HepG2 (cell line): Measurements from ENCODE around the gene OR2B2. TPM values are rescaled to one million over a fixed set of nuclear protein-coding genes. Genes with fewer than 3 reads are reported as not detected.
A peak's percentile ranks its signal among the peaks of the same experiment; 100 is the strongest.

ENCODE experiments used
- CENPX ChIP-seq: sonication (generic); formaldehyde crosslinking; IDR thresholded peaks from 2 replicates; pipeline ENCODE4 v1.9.0; 2021; ENCODE audit warnings: mild to moderate bottlenecking, missing genetic modification reagents, moderate library complexity
- DNMT1 ChIP-seq: sonication (generic); formaldehyde crosslinking; IDR thresholded peaks from 2 replicates; pipeline ENCODE4 v1.5.1; 2020; ENCODE audit warnings: mild to moderate bottlenecking, missing genetic modification reagents
- EEA1 ChIP-seq: sonication (generic); formaldehyde crosslinking; IDR thresholded peaks from 2 replicates; pipeline ENCODE4 v1.5.1; 2020; ENCODE audit warnings: mild to moderate bottlenecking, missing genetic modification reagents, borderline replicate concordance
- GFI1 ChIP-seq: sonication (generic); formaldehyde crosslinking; IDR thresholded peaks from 2 replicates; pipeline ENCODE4 v1.5.0; 2020; ENCODE audit warnings: missing genetic modification reagents, mild to moderate bottlenecking, borderline replicate concordance
- RNF2 ChIP-seq: fragments of 450-650 bp; conservative IDR thresholded peaks from 2 replicates; pipeline ENCODE4 v1.6.1; 2016; ENCODE audit warnings: low read depth
- ZNF619 ChIP-seq: sonication (generic); formaldehyde crosslinking; IDR thresholded peaks from 2 replicates; pipeline ENCODE4 v1.4.0; 2020; ENCODE audit warnings: mild to moderate bottlenecking, missing genetic modification reagents
- polyA plus RNA-seq, 8 experiments: library from polyadenylated mRNA; depleted of rRNA in 3 of 8; stranded (reverse) in 7 of 8; unstranded in 1 of 8; fragments of >200 nt; fragmentation: Illumina TruSeq in 4 of 8; extraction: Trizol in 4 of 8; gene quantifications; 2 replicates each; pipeline versions ENCODE4 v1.2.1 to v1.2.3, GENCODE V29; 2011 to 2016; ENCODE audit warnings: low read depth in 4 of 8, missing spikeins in 1 of 8, mixed read lengths in 1 of 8; ENCODE audit not compliant: insufficient read depth in 1 of 8
- total RNA-seq, 5 experiments: library from RNA; depleted of rRNA; stranded (reverse); fragments of >200 nt; fragmentation: Illumina TruSeq; extraction: Trizol; gene quantifications; 2 replicates each; pipeline ENCODE4 v1.2.3, GENCODE V29; 2016; ENCODE audit warnings: low read depth in 1 of 5
- TF ChIP-seq, protein P1 (sequence below): IDR thresholded peaks from 2 replicates; pipeline ENCODE4 v1.6.1; 2016
- TF ChIP-seq, protein P2 (sequence below): sonication (generic); formaldehyde crosslinking; IDR thresholded peaks from 2 replicates; pipeline ENCODE4 v1.4.0; 2020; ENCODE audit warnings: mild to moderate bottlenecking, missing genetic modification reagents, borderline replicate concordance
- TF ChIP-seq, protein P3 (sequence below): sonication (generic); formaldehyde crosslinking; IDR thresholded peaks from 2 replicates; pipeline ENCODE4 v1.5.0; 2020; ENCODE audit warnings: mild to moderate bottlenecking, missing genetic modification reagents
- TF ChIP-seq, protein P4 (sequence below): sonication (generic); formaldehyde crosslinking; IDR thresholded peaks from 2 replicates; pipeline ENCODE4 v1.5.0; 2020; ENCODE audit warnings: mild to moderate bottlenecking, missing genetic modification reagents

Gene OR2B2
- total and polyA plus RNA-seq, 2 of the 13 experiments (the other 11 are each of a cell fraction or from before 2014, with no cell fraction given) = not detected

DNA sequence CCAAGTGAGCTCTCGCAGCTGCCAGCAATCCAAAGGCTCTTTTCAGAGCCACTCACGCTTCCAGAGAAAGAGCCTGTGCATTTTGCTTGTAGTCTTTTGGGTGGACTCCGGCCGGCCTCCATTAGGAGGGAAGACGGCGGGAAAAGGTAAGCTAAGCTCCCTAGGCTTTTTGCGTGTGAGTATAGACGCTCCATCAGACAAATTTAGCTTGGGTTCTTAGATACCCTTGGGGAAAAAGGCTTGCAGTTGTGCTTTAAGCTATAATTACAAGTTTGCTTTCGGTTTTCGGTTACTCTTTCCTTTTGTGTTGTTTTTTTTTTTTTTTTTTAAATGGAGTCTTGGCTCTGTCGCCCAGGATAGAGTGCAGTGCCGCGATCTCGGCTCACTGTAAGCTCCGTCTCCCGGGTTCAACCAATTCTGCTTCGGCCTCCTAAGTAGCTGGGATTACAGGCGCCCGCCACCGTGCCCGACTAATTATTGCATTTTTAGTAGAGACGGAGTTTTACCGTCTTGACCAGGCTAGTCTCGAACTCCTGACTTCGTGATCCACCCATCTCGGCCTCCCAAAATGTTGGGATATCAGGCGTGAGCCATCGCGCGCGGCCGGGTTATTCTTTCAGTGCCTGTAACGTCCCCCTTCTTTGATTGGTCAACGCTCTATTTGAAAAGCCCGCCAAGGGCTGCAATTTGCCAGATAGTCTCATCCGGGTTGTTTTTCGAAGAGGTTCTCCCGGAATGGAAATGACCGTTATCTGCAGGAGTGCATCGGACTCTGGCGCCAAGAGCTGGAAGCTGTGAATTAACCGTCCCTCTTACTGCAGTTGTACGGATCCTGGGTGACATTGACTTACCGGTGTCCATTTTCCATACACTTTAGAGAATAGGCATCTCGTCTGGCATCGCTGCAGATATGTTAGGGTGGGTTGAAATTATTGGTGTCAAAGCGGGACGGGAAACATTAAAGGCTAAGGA is 18.1 kb downstream of the OR2B2 start (continued):
- TF ChIP-seq, protein P1, sequence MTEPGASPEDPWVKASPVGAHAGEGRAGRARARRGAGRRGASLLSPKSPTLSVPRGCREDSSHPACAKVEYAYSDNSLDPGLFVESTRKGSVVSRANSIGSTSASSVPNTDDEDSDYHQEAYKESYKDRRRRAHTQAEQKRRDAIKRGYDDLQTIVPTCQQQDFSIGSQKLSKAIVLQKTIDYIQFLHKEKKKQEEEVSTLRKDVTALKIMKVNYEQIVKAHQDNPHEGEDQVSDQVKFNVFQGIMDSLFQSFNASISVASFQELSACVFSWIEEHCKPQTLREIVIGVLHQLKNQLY = no peak
- TF ChIP-seq, protein P2, sequence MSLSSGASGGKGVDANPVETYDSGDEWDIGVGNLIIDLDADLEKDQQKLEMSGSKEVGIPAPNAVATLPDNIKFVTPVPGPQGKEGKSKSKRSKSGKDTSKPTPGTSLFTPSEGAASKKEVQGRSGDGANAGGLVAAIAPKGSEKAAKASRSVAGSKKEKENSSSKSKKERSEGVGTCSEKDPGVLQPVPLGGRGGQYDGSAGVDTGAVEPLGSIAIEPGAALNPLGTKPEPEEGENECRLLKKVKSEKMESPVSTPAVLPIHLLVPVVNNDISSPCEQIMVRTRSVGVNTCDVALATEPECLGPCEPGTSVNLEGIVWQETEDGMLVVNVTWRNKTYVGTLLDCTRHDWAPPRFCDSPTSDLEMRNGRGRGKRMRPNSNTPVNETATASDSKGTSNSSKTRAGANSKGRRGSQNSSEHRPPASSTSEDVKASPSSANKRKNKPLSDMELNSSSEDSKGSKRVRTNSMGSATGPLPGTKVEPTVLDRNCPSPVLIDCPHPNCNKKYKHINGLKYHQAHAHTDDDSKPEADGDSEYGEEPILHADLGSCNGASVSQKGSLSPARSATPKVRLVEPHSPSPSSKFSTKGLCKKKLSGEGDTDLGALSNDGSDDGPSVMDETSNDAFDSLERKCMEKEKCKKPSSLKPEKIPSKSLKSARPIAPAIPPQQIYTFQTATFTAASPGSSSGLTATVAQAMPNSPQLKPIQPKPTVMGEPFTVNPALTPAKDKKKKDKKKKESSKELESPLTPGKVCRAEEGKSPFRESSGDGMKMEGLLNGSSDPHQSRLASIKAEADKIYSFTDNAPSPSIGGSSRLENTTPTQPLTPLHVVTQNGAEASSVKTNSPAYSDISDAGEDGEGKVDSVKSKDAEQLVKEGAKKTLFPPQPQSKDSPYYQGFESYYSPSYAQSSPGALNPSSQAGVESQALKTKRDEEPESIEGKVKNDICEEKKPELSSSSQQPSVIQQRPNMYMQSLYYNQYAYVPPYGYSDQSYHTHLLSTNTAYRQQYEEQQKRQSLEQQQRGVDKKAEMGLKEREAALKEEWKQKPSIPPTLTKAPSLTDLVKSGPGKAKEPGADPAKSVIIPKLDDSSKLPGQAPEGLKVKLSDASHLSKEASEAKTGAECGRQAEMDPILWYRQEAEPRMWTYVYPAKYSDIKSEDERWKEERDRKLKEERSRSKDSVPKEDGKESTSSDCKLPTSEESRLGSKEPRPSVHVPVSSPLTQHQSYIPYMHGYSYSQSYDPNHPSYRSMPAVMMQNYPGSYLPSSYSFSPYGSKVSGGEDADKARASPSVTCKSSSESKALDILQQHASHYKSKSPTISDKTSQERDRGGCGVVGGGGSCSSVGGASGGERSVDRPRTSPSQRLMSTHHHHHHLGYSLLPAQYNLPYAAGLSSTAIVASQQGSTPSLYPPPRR (CRISPR knock-in tag) = peak; percentile 25; the same call in 1 of the 2 replicates
- no peak for TF ChIP-seq EEA1 (CRISPR knock-in tag)
- TF ChIP-seq, protein P3, sequence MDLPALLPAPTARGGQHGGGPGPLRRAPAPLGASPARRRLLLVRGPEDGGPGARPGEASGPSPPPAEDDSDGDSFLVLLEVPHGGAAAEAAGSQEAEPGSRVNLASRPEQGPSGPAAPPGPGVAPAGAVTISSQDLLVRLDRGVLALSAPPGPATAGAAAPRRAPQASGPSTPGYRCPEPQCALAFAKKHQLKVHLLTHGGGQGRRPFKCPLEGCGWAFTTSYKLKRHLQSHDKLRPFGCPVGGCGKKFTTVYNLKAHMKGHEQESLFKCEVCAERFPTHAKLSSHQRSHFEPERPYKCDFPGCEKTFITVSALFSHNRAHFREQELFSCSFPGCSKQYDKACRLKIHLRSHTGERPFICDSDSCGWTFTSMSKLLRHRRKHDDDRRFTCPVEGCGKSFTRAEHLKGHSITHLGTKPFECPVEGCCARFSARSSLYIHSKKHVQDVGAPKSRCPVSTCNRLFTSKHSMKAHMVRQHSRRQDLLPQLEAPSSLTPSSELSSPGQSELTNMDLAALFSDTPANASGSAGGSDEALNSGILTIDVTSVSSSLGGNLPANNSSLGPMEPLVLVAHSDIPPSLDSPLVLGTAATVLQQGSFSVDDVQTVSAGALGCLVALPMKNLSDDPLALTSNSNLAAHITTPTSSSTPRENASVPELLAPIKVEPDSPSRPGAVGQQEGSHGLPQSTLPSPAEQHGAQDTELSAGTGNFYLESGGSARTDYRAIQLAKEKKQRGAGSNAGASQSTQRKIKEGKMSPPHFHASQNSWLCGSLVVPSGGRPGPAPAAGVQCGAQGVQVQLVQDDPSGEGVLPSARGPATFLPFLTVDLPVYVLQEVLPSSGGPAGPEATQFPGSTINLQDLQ (CRISPR knock-in tag) = no peak
- TF ChIP-seq DNMT1 (CRISPR knock-in tag) = no peak
- TF ChIP-seq ZNF619 (CRISPR knock-in tag) = peak; percentile 54; the same call in 1 of the 2 replicates
- no peak for TF ChIP-seq RNF2
- TF ChIP-seq, protein P4, sequence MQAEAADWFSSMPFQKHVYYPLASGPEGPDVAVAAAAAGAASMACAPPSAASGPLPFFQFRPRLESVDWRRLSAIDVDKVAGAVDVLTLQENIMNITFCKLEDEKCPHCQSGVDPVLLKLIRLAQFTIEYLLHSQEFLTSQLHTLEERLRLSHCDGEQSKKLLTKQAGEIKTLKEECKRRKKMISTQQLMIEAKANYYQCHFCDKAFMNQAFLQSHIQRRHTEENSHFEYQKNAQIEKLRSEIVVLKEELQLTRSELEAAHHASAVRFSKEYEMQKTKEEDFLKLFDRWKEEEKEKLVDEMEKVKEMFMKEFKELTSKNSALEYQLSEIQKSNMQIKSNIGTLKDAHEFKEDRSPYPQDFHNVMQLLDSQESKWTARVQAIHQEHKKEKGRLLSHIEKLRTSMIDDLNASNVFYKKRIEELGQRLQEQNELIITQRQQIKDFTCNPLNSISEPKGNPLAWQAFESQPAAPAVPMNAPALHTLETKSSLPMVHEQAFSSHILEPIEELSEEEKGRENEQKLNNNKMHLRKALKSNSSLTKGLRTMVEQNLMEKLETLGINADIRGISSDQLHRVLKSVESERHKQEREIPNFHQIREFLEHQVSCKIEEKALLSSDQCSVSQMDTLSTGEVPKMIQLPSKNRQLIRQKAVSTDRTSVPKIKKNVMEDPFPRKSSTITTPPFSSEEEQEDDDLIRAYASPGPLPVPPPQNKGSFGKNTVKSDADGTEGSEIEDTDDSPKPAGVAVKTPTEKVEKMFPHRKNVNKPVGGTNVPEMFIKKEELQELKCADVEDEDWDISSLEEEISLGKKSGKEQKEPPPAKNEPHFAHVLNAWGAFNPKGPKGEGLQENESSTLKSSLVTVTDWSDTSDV (CRISPR knock-in tag) = no peak; the same call in 1 of the 2 replicates
- TF ChIP-seq CENPX (CRISPR knock-in tag) = no peak
- TF ChIP-seq GFI1 = no peak
